HG03025 (cell line): Measurements from ENCODE around the gene CHGA.

ENCODE experiments used
- ATAC-seq: cut with Tn5 transposase; IDR thresholded peaks from one replicate; pipeline ENCODE4 v1.9.1; 2021; ENCODE audit warnings: mild to moderate bottlenecking, moderate library complexity; ENCODE audit not compliant: unreplicated experiment, low FRiP score

The CHGA gene

GRCh38 chr14:92974541-92975345 is 51.8 kb downstream of the CHGA start:
- no peak for ATAC-seq

DNA sequence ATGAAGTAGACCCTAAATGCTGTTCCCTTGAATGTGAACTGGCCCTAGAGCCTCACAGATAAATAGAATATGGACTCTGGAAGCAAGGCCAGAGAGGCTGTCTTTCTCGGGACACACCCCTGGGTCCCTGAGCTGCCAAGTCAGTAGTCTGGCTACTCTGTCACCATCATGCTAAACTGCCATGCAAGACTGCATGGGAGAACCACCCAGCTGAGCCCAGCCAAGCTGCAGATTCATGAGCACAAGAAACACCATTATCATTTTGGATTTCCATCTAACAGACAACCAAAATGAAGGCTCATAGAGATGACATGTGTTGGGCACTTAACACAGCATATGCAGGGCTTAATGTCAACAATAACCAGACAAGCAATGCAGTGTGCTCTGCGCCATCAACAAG is 53.3 kb downstream of the CHGA start:
- no peak for ATAC-seq

GRCh38 chr14:92978229-92979021 is 55.5 kb downstream of the CHGA start:
- no peak for ATAC-seq

- ATAC-seq, result no peak
These were observed 57.9 kb downstream of the CHGA start for GRCh38 chr14:92980866-92981265.

DNA sequence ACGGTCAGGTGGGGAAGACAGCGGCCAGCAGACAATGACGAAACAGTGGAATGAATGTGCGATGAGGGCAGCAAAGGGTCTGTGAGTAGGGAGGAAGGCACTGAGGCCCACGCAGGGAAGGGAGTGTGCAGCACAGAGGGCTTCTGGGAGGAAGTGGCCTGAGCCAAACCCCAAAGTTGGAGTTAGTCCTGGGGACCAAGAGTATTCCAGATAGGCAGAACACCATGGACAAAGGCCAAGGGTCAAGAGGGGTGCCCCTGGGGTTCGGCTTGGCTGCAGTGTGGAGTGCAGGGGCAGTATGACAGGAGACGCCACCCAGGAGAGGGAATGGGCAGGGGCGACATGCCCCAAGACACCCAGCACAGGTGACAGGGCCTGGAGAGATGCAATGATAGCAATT is 58.8 kb downstream of the CHGA start:
- ATAC-seq, result no peak

DNA sequence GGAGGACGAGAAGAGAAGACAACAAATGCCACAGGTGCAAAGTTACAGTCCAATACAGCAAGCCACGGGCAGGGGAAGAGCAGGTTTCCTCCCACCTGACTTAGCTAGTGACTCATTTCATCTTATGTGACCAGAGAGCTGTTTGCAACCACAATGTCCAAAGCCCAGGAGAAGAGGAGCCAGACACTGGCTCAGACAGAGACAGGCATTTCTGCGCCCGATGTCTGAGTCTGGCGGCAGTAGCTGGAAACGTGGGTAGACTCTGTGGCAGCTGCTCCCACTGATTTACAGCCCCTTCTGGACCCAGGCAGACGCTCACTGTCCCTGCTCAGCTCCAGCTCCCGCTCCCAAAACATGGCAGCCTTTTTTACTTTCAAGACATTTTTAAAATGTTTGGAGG is 60.0 kb downstream of the CHGA start:
- ATAC-seq, result no peak

DNA sequence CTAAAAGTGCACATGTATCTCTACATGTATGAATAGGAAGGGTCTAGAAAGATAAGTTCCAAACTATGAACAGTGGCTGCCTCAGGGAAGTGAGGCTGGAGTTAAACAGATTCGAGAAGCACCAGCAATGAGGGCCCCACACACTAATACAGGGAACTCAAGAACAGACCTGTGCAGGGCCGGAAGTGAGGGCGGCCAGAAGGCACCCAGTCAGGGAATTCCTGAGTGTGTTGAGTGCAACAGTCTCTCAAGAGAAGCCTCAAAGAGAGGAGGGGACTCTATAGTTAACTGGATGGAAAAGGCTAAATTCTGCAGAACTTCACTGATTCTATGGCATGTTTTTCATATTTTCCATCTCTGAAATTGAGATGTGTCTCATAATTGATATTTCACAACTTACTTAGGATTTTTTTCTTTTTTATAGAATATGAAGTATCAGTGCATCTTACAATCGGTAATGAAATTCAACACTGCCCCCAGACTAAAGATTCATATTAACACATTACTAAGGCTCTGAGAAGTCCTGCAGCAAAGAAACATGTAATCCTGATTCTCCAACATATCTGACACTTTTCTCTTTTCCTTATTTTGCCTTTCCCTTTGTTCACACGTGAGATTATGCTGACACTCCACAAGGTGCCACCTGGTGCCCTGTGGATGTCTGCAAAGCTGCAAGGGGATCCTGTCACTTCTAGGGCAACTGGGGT is 61.3 kb downstream of the CHGA start:
- ATAC-seq, result no peak
